Measurements from ENCODE around the gene SNF8.
A peak's percentile ranks its signal among the peaks of the same experiment; 100 is the strongest.

The SNF8 gene

DNA sequence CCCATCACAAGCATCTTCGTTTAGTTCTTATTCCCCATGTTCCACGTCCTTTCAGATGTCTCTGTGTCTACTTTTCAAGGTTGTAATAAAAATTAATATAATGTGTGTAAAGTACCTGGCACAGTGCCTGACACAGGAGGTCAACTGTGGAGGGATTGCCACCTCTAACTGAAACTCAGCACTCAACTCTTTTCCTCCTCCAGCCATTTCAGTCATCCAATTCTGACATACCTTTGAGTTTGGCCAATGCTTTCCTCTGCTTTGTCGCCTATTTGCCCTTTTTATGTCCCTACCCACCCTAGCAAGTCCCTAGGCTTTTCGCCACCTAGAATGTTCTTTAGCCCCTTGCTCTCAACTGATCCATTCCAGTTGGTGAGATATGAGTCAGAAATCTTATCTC is 34.9 kb downstream of the SNF8 start:
- peaks cover 27% of the 10 kb centered on the region for H3K4me1 ChIP-seq (ENCODE audit: insufficient read depth, low read length, severe bottlenecking)
- peak overlapping the region; percentile 84 for H3K4me2 ChIP-seq (ENCODE audit: low read length)
- no peak overlapping the region for H2AFZ ChIP-seq (ENCODE audit: low read length)
- H3K27me3 ChIP-seq (ENCODE audit: insufficient read depth, low read length): no peaks in the 10 kb centered on the region
- peaks cover 37% of the 10 kb centered on the region for H3K79me2 ChIP-seq (ENCODE audit: insufficient read depth, low read length)
- peak overlapping the region; percentile 71 for H3K4me3 ChIP-seq (ENCODE audit: low read depth, low read length, poor library complexity, severe bottlenecking)
- no peak for TF ChIP-seq EZH2 (IDR thresholded peaks at IDR 0.05; ENCODE audit: borderline replicate concordance, low read length)
- TF ChIP-seq, protein P1, sequence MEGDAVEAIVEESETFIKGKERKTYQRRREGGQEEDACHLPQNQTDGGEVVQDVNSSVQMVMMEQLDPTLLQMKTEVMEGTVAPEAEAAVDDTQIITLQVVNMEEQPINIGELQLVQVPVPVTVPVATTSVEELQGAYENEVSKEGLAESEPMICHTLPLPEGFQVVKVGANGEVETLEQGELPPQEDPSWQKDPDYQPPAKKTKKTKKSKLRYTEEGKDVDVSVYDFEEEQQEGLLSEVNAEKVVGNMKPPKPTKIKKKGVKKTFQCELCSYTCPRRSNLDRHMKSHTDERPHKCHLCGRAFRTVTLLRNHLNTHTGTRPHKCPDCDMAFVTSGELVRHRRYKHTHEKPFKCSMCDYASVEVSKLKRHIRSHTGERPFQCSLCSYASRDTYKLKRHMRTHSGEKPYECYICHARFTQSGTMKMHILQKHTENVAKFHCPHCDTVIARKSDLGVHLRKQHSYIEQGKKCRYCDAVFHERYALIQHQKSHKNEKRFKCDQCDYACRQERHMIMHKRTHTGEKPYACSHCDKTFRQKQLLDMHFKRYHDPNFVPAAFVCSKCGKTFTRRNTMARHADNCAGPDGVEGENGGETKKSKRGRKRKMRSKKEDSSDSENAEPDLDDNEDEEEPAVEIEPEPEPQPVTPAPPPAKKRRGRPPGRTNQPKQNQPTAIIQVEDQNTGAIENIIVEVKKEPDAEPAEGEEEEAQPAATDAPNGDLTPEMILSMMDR (IDR thresholded peaks at IDR 0.05; ENCODE audit: low read length): no peak
- H3K36me3 ChIP-seq (ENCODE audit: insufficient read depth, low read length): peaks cover 44% of the 10 kb centered on the region
- H3K9me2 ChIP-seq (ENCODE audit: low read depth, low read length): no peaks in the 10 kb centered on the region
- H3K9me3 ChIP-seq (ENCODE audit: low read length): no peaks in the 10 kb centered on the region
- H4K20me1 ChIP-seq (ENCODE audit: insufficient read depth, low read length): 0 out of 2 replicates have a peak, but pooled peaks cover 2% of the 10 kb centered on the region
- no peaks in the 10 kb centered on the region for H3F3A ChIP-seq (ENCODE audit: insufficient read depth, low read length)
- no peak overlapping the region for H3K27ac ChIP-seq (ENCODE audit: low read depth, low read length, poor library complexity, severe bottlenecking)
- peak overlapping the region; percentile 71; the same call in 1 of the 2 replicates for H3K9ac ChIP-seq (ENCODE audit: low read length)

DNA sequence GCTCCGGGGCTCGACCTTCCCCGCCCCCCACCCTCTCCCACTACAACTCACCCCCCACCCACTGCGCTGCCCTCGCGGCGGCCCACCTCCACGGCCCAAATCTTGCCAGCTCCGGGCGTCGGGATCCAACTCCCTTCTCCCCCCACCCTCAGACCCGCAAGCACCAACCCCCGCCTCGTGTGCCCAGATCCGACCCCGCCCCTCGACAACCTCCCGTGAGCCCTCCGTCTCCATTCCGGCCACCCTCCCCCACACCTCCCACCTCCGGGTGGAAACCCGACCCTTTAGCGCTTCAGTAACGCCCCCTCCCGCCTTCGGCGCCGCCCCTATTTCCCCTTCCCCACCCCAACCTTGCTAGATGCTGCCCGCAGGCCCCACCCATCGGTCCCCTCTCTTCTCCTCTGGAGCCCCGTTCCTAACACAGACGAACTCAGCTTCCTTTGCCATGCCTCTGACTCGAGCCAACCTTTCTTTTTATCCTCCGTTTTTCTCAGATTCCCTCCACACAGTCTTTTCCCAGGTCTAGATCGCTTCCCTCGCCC is 35.7 kb downstream of the SNF8 start:
- Histone ChIP-seq H3K79me2 (ENCODE audit: insufficient read depth, low read length) (peaks cover 32% of the 10 kb centered on the region), H3K4me1 (ENCODE audit: insufficient read depth, low read length, severe bottlenecking) (peaks cover 27% of the 10 kb centered on the region), H3K9me3 (ENCODE audit: low read length) (no peaks in the 10 kb centered on the region), H3K27me3 (ENCODE audit: insufficient read depth, low read length) (no peaks in the 10 kb centered on the region), H3K27ac (ENCODE audit: low read depth, low read length, poor library complexity, severe bottlenecking) (no peak overlapping the region), H2AFZ (ENCODE audit: low read length) (no peak overlapping the region), H4K20me1 (ENCODE audit: insufficient read depth, low read length) (0 out of 2 replicates have a peak, but pooled peaks cover 2% of the 10 kb centered on the region), H3K9me2 (ENCODE audit: low read depth, low read length) (no peaks in the 10 kb centered on the region), H3K36me3 (ENCODE audit: insufficient read depth, low read length) (peaks cover 36% of the 10 kb centered on the region), H3K9ac (ENCODE audit: low read length) (peak overlapping the region; percentile 71), H3K4me3 (ENCODE audit: low read depth, low read length, poor library complexity, severe bottlenecking) (peak overlapping the region; percentile 71), H3K4me2 (ENCODE audit: low read length) (peak overlapping the region; percentile 84), H3F3A (ENCODE audit: insufficient read depth, low read length) (no peaks in the 10 kb centered on the region)
- no peak for TF ChIP-seq EZH2 (IDR thresholded peaks at IDR 0.05; ENCODE audit: borderline replicate concordance, low read length)
- TF ChIP-seq, protein P1 (IDR thresholded peaks at IDR 0.05; ENCODE audit: low read length): no peak

DNA sequence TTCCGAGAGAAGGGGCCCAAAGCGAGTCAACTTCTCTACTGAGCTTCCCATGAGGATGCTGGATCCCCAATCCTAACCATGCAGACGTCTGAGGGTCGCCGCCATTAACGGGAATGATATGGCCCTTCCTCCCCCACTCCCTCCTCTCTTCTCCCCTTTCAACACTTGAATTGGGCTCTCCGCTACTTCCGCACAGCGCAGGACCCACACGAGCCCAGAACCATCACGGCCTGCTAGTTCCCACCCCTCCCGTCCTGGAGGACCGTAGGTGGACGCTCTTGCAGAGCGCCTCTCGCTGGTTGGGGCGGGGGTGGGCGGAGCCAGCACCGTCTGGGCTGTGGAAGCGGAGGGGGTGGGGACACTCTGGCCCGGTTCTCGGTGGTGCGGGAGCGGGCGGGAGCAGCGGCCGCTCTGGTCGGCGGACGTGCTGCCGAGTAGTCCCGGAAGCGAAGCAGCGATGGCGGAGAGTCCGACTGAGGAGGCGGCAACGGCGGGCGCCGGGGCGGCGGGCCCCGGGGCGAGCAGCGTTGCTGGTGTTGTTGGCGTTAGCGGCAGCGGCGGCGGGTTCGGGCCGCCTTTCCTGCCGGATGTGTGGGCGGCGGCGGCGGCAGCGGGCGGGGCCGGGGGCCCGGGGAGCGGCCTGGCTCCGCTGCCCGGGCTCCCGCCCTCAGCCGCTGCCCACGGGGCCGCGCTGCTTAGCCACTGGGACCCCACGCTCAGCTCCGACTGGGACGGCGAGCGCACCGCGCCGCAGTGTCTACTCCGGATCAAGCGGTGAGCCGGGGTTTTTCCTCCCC is 36.4 kb downstream of the SNF8 start, which contains the start of gene UBE2Z:
TSS of gene UBE2Z (plus strand) at position 361 of the 797 bp plus-strand sequence. CDS start at position 458, 97 bp downstream.
- Histone ChIP-seq H3K9me2 (ENCODE audit: low read depth, low read length) (no peaks in the 10 kb centered on the region), H3K4me3 (ENCODE audit: low read depth, low read length, poor library complexity, severe bottlenecking) (peak within 1 kb of the TSS; percentile 71), H3K27me3 (ENCODE audit: insufficient read depth, low read length) (no peaks in the 10 kb centered on the region), H3F3A (ENCODE audit: insufficient read depth, low read length) (no peaks in the 10 kb centered on the region), H3K4me2 (ENCODE audit: low read length) (peak within 1 kb of the TSS; percentile 84), H3K79me2 (ENCODE audit: insufficient read depth, low read length) (peaks cover 29% of the 10 kb centered on the region), H3K27ac (ENCODE audit: low read depth, low read length, poor library complexity, severe bottlenecking) (peak within 1 kb of the TSS; percentile 27), H4K20me1 (ENCODE audit: insufficient read depth, low read length) (0 out of 2 replicates have a peak, but pooled peaks cover 2% of the 10 kb centered on the region), H3K4me1 (ENCODE audit: insufficient read depth, low read length, severe bottlenecking) (peaks cover 27% of the 10 kb centered on the region), H3K36me3 (ENCODE audit: insufficient read depth, low read length) (peaks cover 31% of the 10 kb centered on the region), H3K9me3 (ENCODE audit: low read length) (no peaks in the 10 kb centered on the region), H2AFZ (ENCODE audit: low read length) (no peak within 1 kb of the TSS), H3K9ac (ENCODE audit: low read length) (peak within 1 kb of the TSS; percentile 71)
- TF ChIP-seq EZH2 (IDR thresholded peaks at IDR 0.05; ENCODE audit: borderline replicate concordance, low read length): no peak
- TF ChIP-seq, protein P1 (IDR thresholded peaks at IDR 0.05; ENCODE audit: low read length): peak; percentile 41

Data from OCI-LY1 (cell line).